HCT116 (cell line): ENCODE results near the gene RBPMS2. TPM values are rescaled to one million over a fixed set of nuclear protein-coding genes. Genes with fewer than 3 reads are reported as not detected.

Experiments used
- ATAC-seq: fragments of 200-7000 bp; cut with Tn5 transposase; 2 replicates; pipeline ENCODE4 v1.9.1; 2020; ENCODE audit warnings: mild to moderate bottlenecking, moderate library complexity
- BruUV-seq: library from RNA; stranded (reverse); fragments of 400-500 nt; replicated peaks from 2 replicates; lab custom pipeline; 2021; lab: Mats Ljungman, UMichigan
- CTCF ChIA-PET: fragments of 300-600 bp; sonication (Branson Sonifier 250); formaldehyde crosslinking; loops from one replicate; lab custom pipeline; 2021; ENCODE audit warnings: antibody characterized with exemption; lab: Charles Lee
- POLR2A ChIA-PET: fragments of 300-600, 350-600 bp; sonication (Branson Sonifier 250); formaldehyde crosslinking; loops from one replicate; lab custom pipeline; 2021; ENCODE audit warnings: antibody characterized with exemption; lab: Charles Lee
- RAD21 ChIA-PET, 2 experiments: fragments of 300-600 bp; sonication (Branson Sonifier 250); formaldehyde crosslinking; loops; one replicate each; lab custom pipeline; 2023; ENCODE audit warnings: low total read pairs in 2 of 2; ENCODE audit not compliant: uncharacterized antibody in 2 of 2, unreplicated experiment in 2 of 2, low non-redundant PET in 1 of 2; lab: Charles Lee
- DNase-seq: peaks from one replicate; pipeline ENCODE4 v3.0.0-alpha.2; 2010; ENCODE audit warnings: low read depth, low spot score
- H2AFZ ChIP-seq: fragments of 200-600 bp; shearing (Covaris generic), sonication (generic); 2 replicates; pipeline ENCODE4 v1.6.1; 2017; ENCODE audit warnings: low read depth, mixed run types, mixed read lengths, antibody characterized with exemption, low read length; ENCODE audit not compliant: poor library complexity, severe bottlenecking
- H3K27ac ChIP-seq: 2 replicates; pipeline ENCODE4 v1.5.1; 2012; ENCODE audit warnings: low read depth, low read length
- H3K27me3 ChIP-seq: fragments of 200-600 bp; sonication (generic); 2 replicates; pipeline ENCODE4 v1.6.1; 2016; ENCODE audit warnings: mixed run types, low read length, mixed read lengths; ENCODE audit not compliant: insufficient read depth
- H3K36me3 ChIP-seq, 2 experiments: fragments of 200-500 bp in 1 of 2; fragments of 200-600 bp in 1 of 2; sonication (Bioruptor generic) in 1 of 2; sonication (generic) in 1 of 2; 2 replicates each; pipeline versions ENCODE4 v1.5.1 to v1.6.1; 2014 to 2016; ENCODE audit warnings: low read length in 2 of 2, inconsistent platforms in 1 of 2, mixed read lengths in 1 of 2, mixed run types in 1 of 2; ENCODE audit not compliant: insufficient read depth in 2 of 2, control insufficient read depth in 1 of 2
- H3K4me1 ChIP-seq, 2 experiments: fragments of 200-600 bp in 1 of 2; sonication (generic) in 1 of 2; 2 replicates each; pipeline versions ENCODE4 v1.5.1 to v1.6.1; 2012 to 2017; ENCODE audit warnings: low read length in 2 of 2, inconsistent platforms in 1 of 2, mild to moderate bottlenecking in 1 of 2, mixed read lengths in 1 of 2, mixed run types in 1 of 2, moderate library complexity in 1 of 2; ENCODE audit not compliant: insufficient read depth in 2 of 2, control insufficient read depth in 1 of 2
- H3K4me2 ChIP-seq: fragments of 200-600 bp; sonication (generic); 2 replicates; pipeline ENCODE4 v1.6.1; 2017; ENCODE audit warnings: mixed run types, low read length, mixed read lengths
- H3K4me3 ChIP-seq, 2 experiments: fragments of 200-600 bp in 1 of 2; sonication (generic) in 1 of 2; replicated peaks in 1 of 2; 2 replicates each; pipeline ENCODE4 v1.5.1; 2011 to 2016; ENCODE audit warnings: low read length in 2 of 2, control low read depth in 1 of 2, low read depth in 1 of 2, mild to moderate bottlenecking in 1 of 2, mixed read lengths in 1 of 2, mixed run types in 1 of 2
- H3K79me2 ChIP-seq: fragments of 200-600 bp; sonication (generic); 2 replicates; pipeline ENCODE4 v1.6.1; 2017; ENCODE audit warnings: mild to moderate bottlenecking, mixed run types, low read length, moderate library complexity, mixed read lengths; ENCODE audit not compliant: insufficient read depth
- H3K9ac ChIP-seq: fragments of 200-600 bp; sonication (generic); 2 replicates; pipeline ENCODE4 v1.6.1; 2016; ENCODE audit warnings: low read length, mixed read lengths
- H3K9me2 ChIP-seq: fragments of 200-600 bp; sonication (generic), shearing (Covaris generic); 2 replicates; pipeline ENCODE4 v1.6.1; 2017; ENCODE audit warnings: mixed run types, mild to moderate bottlenecking, moderate library complexity; ENCODE audit not compliant: insufficient read depth
- H3K9me3 ChIP-seq, 2 experiments: fragments of 200-500 bp in 1 of 2; fragments of 200-600 bp in 1 of 2; sonication (Bioruptor generic) in 1 of 2; sonication (generic) in 1 of 2; 2 replicates each; pipeline ENCODE4 v1.6.1; 2014 to 2017; ENCODE audit warnings: low read length in 2 of 2, mixed read lengths in 2 of 2, inconsistent platforms in 1 of 2, low read depth in 1 of 2, mild to moderate bottlenecking in 1 of 2, mixed run types in 1 of 2, moderate library complexity in 1 of 2; ENCODE audit not compliant: control insufficient read depth in 1 of 2, insufficient read depth in 1 of 2
- H4K20me1 ChIP-seq: fragments of 200-600 bp; sonication (generic), shearing (Covaris generic); 2 replicates; pipeline ENCODE4 v1.6.1; 2017; ENCODE audit warnings: mixed run types, mild to moderate bottlenecking, moderate library complexity; ENCODE audit not compliant: insufficient read depth
- CBX3 ChIP-seq: IDR thresholded peaks from 2 replicates; pipeline ENCODE4 v1.6.1; 2012; ENCODE audit warnings: low read depth
- CEBPB ChIP-seq: IDR thresholded peaks from 2 replicates; pipeline ENCODE4 v1.6.1; 2012; ENCODE audit warnings: low read depth
- EZH2 ChIP-seq: fragments of 200-600 bp; sonication (generic); IDR thresholded peaks from 2 replicates; pipeline ENCODE4 v1.6.1; 2017; ENCODE audit warnings: antibody characterized with exemption, mixed run types
- EZH2phosphoT487 ChIP-seq: fragments of 200-600 bp; IDR thresholded peaks from 2 replicates; pipeline ENCODE4 v1.6.1; 2018; ENCODE audit warnings: antibody characterized with exemption, borderline replicate concordance
- FOSL1 ChIP-seq: IDR thresholded peaks from 2 replicates; pipeline ENCODE4 v1.6.1; 2012; ENCODE audit warnings: low read depth
- POLR2A ChIP-seq: IDR thresholded peaks from 2 replicates; pipeline ENCODE4 v1.7.0; 2011; ENCODE audit warnings: borderline replicate concordance; ENCODE audit not compliant: insufficient read depth, insufficient read length; ENCODE audit errors: extremely low read depth
- POLR2AphosphoS5 ChIP-seq: IDR thresholded peaks from 2 replicates; pipeline ENCODE4 v1.6.1; 2011; ENCODE audit warnings: mild to moderate bottlenecking, low read depth, low read length, moderate library complexity
- SIN3A ChIP-seq: IDR thresholded peaks from 2 replicates; pipeline ENCODE4 v1.6.1; 2012; ENCODE audit warnings: low read depth
- YY1 ChIP-seq: IDR thresholded peaks from 2 replicates; pipeline ENCODE4 v1.6.1; 2011; ENCODE audit warnings: low read length, low read depth, moderate library complexity, mild to moderate bottlenecking; ENCODE audit not compliant: insufficient replicate concordance; ENCODE audit errors: extremely low read depth
- ZFX ChIP-seq: fragments of 450-650 bp; IDR thresholded peaks from 2 replicates; pipeline ENCODE4 v1.6.1; 2017
- intact Hi-C: fragments of 100-400 bp; cut with micrococcal nuclease; formaldehyde crosslinking; loops from 2 replicates; pipeline ENCODE4 v1.10.0; 2022
- total RNA-seq: library from RNA; stranded (reverse); gene quantifications from one replicate; pipeline ENCODE4 v1.2.1, GENCODE V29; 2021; ENCODE audit not compliant: unreplicated experiment
- TF ChIP-seq, protein P1 (sequence below): IDR thresholded peaks from 2 replicates; pipeline ENCODE4 v1.6.1; 2011; ENCODE audit warnings: mild to moderate bottlenecking, low read length, moderate library complexity; ENCODE audit not compliant: insufficient replicate concordance; ENCODE audit errors: extremely low read depth
- TF ChIP-seq, protein P2 (sequence below): IDR thresholded peaks from 2 replicates; pipeline ENCODE4 v1.6.1; 2012
- TF ChIP-seq, protein P3 (sequence below): IDR thresholded peaks from 2 replicates; pipeline ENCODE4 v1.6.1; 2012; ENCODE audit warnings: low read depth
- TF ChIP-seq, protein P4 (sequence below), 3 experiments: fragments of 200-600 bp in 1 of 3; sonication (generic) in 1 of 3; IDR thresholded peaks in 2 of 3; conservative IDR thresholded peaks in 1 of 3; 2 replicates each; pipeline ENCODE4 v1.5.1; 2012 to 2017; ENCODE audit warnings: low read depth in 2 of 3, low read length in 2 of 3, antibody characterized with exemption in 1 of 3, borderline replicate concordance in 1 of 3, control low read depth in 1 of 3, mild to moderate bottlenecking in 1 of 3, mixed read lengths in 1 of 3, mixed run types in 1 of 3, moderate library complexity in 1 of 3; ENCODE audit not compliant: insufficient read depth in 1 of 3
- TF ChIP-seq, protein P5 (sequence below): IDR thresholded peaks from 2 replicates; pipeline ENCODE4 v1.6.1; 2012

Gene RBPMS2
- total RNA-seq, 1 experiment from 2014 or later, result 11.6 TPM

DNA sequence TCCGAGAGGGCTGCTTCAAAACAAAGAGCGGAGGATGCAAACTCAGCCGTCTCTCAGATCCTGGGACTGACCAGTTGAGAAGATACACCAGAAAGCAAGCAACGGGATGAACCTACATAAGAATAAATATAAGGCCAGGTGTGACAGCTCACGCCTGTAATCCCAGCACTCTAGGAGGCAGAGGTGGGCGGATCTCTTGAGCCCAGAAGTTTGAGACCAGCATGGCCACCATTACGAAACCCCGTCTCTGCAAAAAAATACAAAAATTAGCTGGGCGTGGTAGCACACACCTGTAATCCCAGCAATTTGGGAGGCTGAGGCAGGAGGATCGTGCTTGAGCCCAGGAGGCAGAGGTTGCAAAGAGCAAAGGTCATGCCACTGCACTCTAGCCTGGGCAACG lies 31.7 kb downstream of the RBPMS2 start (continued):
- TF ChIP-seq, protein P1, sequence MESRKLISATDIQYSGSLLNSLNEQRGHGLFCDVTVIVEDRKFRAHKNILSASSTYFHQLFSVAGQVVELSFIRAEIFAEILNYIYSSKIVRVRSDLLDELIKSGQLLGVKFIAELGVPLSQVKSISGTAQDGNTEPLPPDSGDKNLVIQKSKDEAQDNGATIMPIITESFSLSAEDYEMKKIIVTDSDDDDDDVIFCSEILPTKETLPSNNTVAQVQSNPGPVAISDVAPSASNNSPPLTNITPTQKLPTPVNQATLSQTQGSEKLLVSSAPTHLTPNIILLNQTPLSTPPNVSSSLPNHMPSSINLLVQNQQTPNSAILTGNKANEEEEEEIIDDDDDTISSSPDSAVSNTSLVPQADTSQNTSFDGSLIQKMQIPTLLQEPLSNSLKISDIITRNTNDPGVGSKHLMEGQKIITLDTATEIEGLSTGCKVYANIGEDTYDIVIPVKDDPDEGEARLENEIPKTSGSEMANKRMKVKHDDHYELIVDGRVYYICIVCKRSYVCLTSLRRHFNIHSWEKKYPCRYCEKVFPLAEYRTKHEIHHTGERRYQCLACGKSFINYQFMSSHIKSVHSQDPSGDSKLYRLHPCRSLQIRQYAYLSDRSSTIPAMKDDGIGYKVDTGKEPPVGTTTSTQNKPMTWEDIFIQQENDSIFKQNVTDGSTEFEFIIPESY, result no peak
- TF ChIP-seq FOSL1, result no peak
- TF ChIP-seq EZH2, result no peak
- TF ChIP-seq, protein P2, sequence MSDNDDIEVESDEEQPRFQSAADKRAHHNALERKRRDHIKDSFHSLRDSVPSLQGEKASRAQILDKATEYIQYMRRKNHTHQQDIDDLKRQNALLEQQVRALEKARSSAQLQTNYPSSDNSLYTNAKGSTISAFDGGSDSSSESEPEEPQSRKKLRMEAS, result no peak

DNA sequence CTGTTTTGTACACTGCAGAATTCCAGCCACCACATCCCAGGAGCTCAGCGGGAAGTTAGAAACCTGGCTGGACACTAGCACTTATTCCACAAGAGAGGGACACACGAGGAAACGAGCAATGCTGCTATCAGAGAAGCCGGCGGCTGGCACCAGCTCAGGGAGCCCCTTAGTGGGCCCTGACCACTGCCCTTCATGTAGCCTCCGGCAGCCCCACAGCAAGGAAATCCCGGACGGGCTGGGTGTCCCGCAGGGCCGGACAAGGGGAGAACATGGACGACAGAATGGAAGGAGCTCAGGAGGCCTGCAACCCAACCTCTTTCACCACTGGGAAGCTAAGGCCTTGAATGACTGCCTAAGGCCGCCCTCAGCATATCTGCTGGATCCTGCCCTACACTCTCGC lies 32.5 kb downstream of the RBPMS2 start:
- ATAC-seq (no peak), DNase-seq (no peak)
- H4K20me1 ChIP-seq, result no peaks in the 10 kb centered on the region
- no peak overlapping the region for H3K4me3 ChIP-seq
- no peaks in the 10 kb centered on the region for H3K9me2 ChIP-seq
- H3K27me3 ChIP-seq, result no peaks in the 10 kb centered on the region
- no peak overlapping the region for H3K4me2 ChIP-seq
- H2AFZ ChIP-seq, result no peak overlapping the region
- H3K9me3 ChIP-seq, result no peaks in the 10 kb centered on the region
- H3K4me1 ChIP-seq, result no peaks in the 10 kb centered on the region
- H3K9ac ChIP-seq, result no peak overlapping the region
- ChIA-PET POLR2A (no interaction called here), RAD21 (no interaction called here), CTCF (interaction anchor here (1.4 kb wide), 1 partner anchor 15 kb away, joined by 3 read pairs; no protein-coding TSS in a partner anchor)
- no peak overlapping the region for H3K27ac ChIP-seq
- no peaks in the 10 kb centered on the region for H3K36me3 ChIP-seq
- H3K79me2 ChIP-seq, result no peaks in the 10 kb centered on the region
- no TSS peak for BruUV-seq
- intact Hi-C loops, result no loop called here
- TF ChIP-seq POLR2A (no peak), CEBPB (no peak), EZH2 (no peak), FOSL1 (no peak), CBX3 (no peak), YY1 (no peak), ZFX (no peak), POLR2AphosphoS5 (no peak), SIN3A (no peak), EZH2phosphoT487 (no peak)
- TF ChIP-seq, protein P3, sequence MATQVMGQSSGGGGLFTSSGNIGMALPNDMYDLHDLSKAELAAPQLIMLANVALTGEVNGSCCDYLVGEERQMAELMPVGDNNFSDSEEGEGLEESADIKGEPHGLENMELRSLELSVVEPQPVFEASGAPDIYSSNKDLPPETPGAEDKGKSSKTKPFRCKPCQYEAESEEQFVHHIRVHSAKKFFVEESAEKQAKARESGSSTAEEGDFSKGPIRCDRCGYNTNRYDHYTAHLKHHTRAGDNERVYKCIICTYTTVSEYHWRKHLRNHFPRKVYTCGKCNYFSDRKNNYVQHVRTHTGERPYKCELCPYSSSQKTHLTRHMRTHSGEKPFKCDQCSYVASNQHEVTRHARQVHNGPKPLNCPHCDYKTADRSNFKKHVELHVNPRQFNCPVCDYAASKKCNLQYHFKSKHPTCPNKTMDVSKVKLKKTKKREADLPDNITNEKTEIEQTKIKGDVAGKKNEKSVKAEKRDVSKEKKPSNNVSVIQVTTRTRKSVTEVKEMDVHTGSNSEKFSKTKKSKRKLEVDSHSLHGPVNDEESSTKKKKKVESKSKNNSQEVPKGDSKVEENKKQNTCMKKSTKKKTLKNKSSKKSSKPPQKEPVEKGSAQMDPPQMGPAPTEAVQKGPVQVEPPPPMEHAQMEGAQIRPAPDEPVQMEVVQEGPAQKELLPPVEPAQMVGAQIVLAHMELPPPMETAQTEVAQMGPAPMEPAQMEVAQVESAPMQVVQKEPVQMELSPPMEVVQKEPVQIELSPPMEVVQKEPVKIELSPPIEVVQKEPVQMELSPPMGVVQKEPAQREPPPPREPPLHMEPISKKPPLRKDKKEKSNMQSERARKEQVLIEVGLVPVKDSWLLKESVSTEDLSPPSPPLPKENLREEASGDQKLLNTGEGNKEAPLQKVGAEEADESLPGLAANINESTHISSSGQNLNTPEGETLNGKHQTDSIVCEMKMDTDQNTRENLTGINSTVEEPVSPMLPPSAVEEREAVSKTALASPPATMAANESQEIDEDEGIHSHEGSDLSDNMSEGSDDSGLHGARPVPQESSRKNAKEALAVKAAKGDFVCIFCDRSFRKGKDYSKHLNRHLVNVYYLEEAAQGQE, result no peak
- TF ChIP-seq, protein P4, sequence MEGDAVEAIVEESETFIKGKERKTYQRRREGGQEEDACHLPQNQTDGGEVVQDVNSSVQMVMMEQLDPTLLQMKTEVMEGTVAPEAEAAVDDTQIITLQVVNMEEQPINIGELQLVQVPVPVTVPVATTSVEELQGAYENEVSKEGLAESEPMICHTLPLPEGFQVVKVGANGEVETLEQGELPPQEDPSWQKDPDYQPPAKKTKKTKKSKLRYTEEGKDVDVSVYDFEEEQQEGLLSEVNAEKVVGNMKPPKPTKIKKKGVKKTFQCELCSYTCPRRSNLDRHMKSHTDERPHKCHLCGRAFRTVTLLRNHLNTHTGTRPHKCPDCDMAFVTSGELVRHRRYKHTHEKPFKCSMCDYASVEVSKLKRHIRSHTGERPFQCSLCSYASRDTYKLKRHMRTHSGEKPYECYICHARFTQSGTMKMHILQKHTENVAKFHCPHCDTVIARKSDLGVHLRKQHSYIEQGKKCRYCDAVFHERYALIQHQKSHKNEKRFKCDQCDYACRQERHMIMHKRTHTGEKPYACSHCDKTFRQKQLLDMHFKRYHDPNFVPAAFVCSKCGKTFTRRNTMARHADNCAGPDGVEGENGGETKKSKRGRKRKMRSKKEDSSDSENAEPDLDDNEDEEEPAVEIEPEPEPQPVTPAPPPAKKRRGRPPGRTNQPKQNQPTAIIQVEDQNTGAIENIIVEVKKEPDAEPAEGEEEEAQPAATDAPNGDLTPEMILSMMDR (IDR thresholded peaks at IDR 0.05 in 2 of 3, conservative IDR thresholded peaks at IDR 0.05 in 1 of 3; ENCODE audit: borderline replicate concordance in 1 of 3, insufficient read depth in 1 of 3, low read depth in 2 of 3, low read length in 2 of 3), result no peak
- TF ChIP-seq, protein P5, sequence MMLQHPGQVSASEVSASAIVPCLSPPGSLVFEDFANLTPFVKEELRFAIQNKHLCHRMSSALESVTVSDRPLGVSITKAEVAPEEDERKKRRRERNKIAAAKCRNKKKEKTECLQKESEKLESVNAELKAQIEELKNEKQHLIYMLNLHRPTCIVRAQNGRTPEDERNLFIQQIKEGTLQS, result no peak
